Endothelial cell of umbilical vein (primary cell): ENCODE results near the gene GRM8.

Experiments
- EZH2 ChIP-seq: IDR thresholded peaks from 2 replicates; pipeline ENCODE4 v1.6.1; 2012; ENCODE audit warnings: borderline replicate concordance, low read depth, mild to moderate bottlenecking, moderate library complexity, low read length, inconsistent platforms; ENCODE audit not compliant: severe bottlenecking
- POLR2AphosphoS5 ChIP-seq: IDR thresholded peaks from 2 replicates; pipeline ENCODE4 v1.6.1; 2012; ENCODE audit warnings: low read depth, mild to moderate bottlenecking, control low read depth, low read length, moderate library complexity; ENCODE audit not compliant: insufficient read depth
- TF ChIP-seq, protein P1 (sequence below): IDR thresholded peaks from 2 replicates; pipeline ENCODE4 v1.6.1; 2011; ENCODE audit not compliant: insufficient read depth, insufficient read length
- TF ChIP-seq, protein P2 (sequence below), 2 donors: IDR thresholded peaks; 1 replicate in 1 of 2; 2 replicates in 1 of 2; pipeline ENCODE4 v1.5.1; 2011; ENCODE audit warnings: low read length in 2 of 2, mild to moderate bottlenecking in 2 of 2, moderate library complexity in 2 of 2, control low read depth in 1 of 2, inconsistent platforms in 1 of 2, low read depth in 1 of 2; ENCODE audit not compliant: insufficient read depth in 1 of 2; ENCODE audit errors: extremely low read depth in 1 of 2

GRCh38 chr7:126426652-126427051 is 826.1 kb downstream of the GRM8 start:
- TF ChIP-seq, protein P1, sequence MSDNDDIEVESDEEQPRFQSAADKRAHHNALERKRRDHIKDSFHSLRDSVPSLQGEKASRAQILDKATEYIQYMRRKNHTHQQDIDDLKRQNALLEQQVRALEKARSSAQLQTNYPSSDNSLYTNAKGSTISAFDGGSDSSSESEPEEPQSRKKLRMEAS: no peak
- TF ChIP-seq, protein P2, sequence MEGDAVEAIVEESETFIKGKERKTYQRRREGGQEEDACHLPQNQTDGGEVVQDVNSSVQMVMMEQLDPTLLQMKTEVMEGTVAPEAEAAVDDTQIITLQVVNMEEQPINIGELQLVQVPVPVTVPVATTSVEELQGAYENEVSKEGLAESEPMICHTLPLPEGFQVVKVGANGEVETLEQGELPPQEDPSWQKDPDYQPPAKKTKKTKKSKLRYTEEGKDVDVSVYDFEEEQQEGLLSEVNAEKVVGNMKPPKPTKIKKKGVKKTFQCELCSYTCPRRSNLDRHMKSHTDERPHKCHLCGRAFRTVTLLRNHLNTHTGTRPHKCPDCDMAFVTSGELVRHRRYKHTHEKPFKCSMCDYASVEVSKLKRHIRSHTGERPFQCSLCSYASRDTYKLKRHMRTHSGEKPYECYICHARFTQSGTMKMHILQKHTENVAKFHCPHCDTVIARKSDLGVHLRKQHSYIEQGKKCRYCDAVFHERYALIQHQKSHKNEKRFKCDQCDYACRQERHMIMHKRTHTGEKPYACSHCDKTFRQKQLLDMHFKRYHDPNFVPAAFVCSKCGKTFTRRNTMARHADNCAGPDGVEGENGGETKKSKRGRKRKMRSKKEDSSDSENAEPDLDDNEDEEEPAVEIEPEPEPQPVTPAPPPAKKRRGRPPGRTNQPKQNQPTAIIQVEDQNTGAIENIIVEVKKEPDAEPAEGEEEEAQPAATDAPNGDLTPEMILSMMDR (IDR thresholded peaks at IDR 0.05; ENCODE audit: extremely low read depth in 1 of 2, insufficient read depth in 1 of 2, low read depth in 1 of 2, low read length in 2 of 2): no peak
- TF ChIP-seq EZH2 (no peak), POLR2AphosphoS5 (no peak)
